ENCODE data around the gene UFD1. TPM values are rescaled to one million over a fixed set of nuclear protein-coding genes. Genes with fewer than 3 reads are reported as not detected.
"Not testable (repeated sequence)": the region's sequence is repeated elsewhere in the genome, so short reads cannot be mapped to it uniquely, and the experiment has no call there.

Gene UFD1
- total RNA-seq, 1 donor from 2014 or later: 21.2 TPM

- DNase-seq: peak; percentile 94
These were observed 31.5 kb downstream of the UFD1 start, which contains the start of gene C22orf39 for GRCh38 chr22:19447330-19448075. TSS of gene C22orf39 (minus strand) at chr22:19447711. CDS start at chr22:19447688, 23 bp downstream.

- DNase-seq: no peak
These were observed 32.2 kb downstream of the UFD1 start for GRCh38 chr22:19446603-19447329.

GRCh38 chr22:19445279-19445982 lies 33.6 kb downstream of the UFD1 start:
- not testable (repeated sequence) for DNase-seq

- DNase-seq: no peak
These were observed 35.3 kb downstream of the UFD1 start for GRCh38 chr22:19443544-19444211.

- no peak for DNase-seq
These were observed 36.8 kb downstream of the UFD1 start for GRCh38 chr22:19442166-19442565.

GRCh38 chr22:19440411-19441195 lies 38.4 kb downstream of the UFD1 start:
- no peak for DNase-seq

- no peak for DNase-seq
These were observed 40.7 kb downstream of the UFD1 start for GRCh38 chr22:19438298-19438697.

- DNase-seq: not testable (repeated sequence)
These were observed 42.4 kb downstream of the UFD1 start for GRCh38 chr22:19436444-19437161.

GRCh38 chr22:19434829-19435580 lies 44.0 kb downstream of the UFD1 start:
- no peak for DNase-seq

- no peak for DNase-seq
These were observed 44.6 kb downstream of the UFD1 start for GRCh38 chr22:19434401-19434800.

GRCh38 chr22:19432133-19432851 lies 46.7 kb downstream of the UFD1 start, which contains the start of gene MRPL40:
TSS of gene MRPL40 (plus strand) at chr22:19432545. CDS start at chr22:19432555, 10 bp downstream.
- peak; percentile 93 for DNase-seq

GRCh38 chr22:19431649-19432132 lies 47.3 kb downstream of the UFD1 start, which contains the start of gene HIRA:
TSS of gene HIRA (minus strand) at chr22:19431733. CDS start at chr22:19431476, 257 bp downstream.
- peak; percentile 20 for DNase-seq

- DNase-seq: no peak
These were observed 48.0 kb downstream of the UFD1 start for GRCh38 chr22:19430890-19431541.

- DNase-seq: no peak
These were observed 48.8 kb downstream of the UFD1 start for GRCh38 chr22:19429950-19430889.

- no peak for DNase-seq
These were observed 54.9 kb downstream of the UFD1 start for GRCh38 chr22:19424186-19424500.

- no peak for DNase-seq
These were observed 56.3 kb downstream of the UFD1 start for GRCh38 chr22:19422440-19423301.
